Caco-2 (cell line): ENCODE results near the gene CBFA2T2. TPM values are rescaled to one million over a fixed set of nuclear protein-coding genes. Genes with fewer than 3 reads are reported as not detected.

Experiments
- BruUV-seq: library from RNA; stranded (reverse); fragments of 400-500 nt; replicated peaks from 2 replicates; lab custom pipeline; 2021; lab: Mats Ljungman, UMichigan
- CTCF ChIA-PET: fragments of 300-600 bp; sonication (Branson Sonifier 250); formaldehyde crosslinking; loops from one replicate; lab custom pipeline; 2022; ENCODE audit warnings: antibody characterized with exemption; lab: Charles Lee
- POLR2A ChIA-PET: fragments of 300-600 bp; sonication (Branson Sonifier 250); formaldehyde crosslinking; loops from one replicate; lab custom pipeline; 2022; ENCODE audit warnings: antibody characterized with exemption; lab: Charles Lee
- DNase-seq, 2 experiments: peaks; one replicate each; pipeline versions ENCODE4 v3.0.0 to v3.0.0-alpha.2; 2020 to 2022
- H3K27me3 ChIP-seq: replicated peaks from 2 replicates; pipeline ENCODE4 v1.6.0; 2011; ENCODE audit warnings: low read length; ENCODE audit not compliant: control insufficient read depth, insufficient read depth
- H3K36me3 ChIP-seq: 2 replicates; pipeline ENCODE4 v1.5.1; 2011; ENCODE audit warnings: low read length; ENCODE audit not compliant: control insufficient read depth, insufficient read depth
- H3K4me1 ChIP-seq: fragments of 250-450 bp; sonication (Bioruptor Pico); 2 replicates; pipeline ENCODE4 v1.5.1; 2020; ENCODE audit warnings: mild to moderate bottlenecking
- H3K4me3 ChIP-seq: 2 replicates; pipeline ENCODE4 v1.5.1; 2011; ENCODE audit warnings: low read depth, mild to moderate bottlenecking, control low read depth, low read length
- H3K9me3 ChIP-seq: fragments of 250-450 bp; sonication (Bioruptor Pico); 2 replicates; pipeline ENCODE4 v1.5.1; 2020; ENCODE audit warnings: mild to moderate bottlenecking, moderate library complexity
- H3K27ac Mint-ChIP-seq: one replicate; pipeline ENCODE4 v1.8.0; 2022; ENCODE audit warnings: mixed read lengths; ENCODE audit not compliant: unreplicated experiment
- H3K27me3 Mint-ChIP-seq: one replicate; pipeline ENCODE4 v1.8.0; 2022; ENCODE audit warnings: mixed read lengths; ENCODE audit not compliant: insufficient read depth, unreplicated experiment
- H3K36me3 Mint-ChIP-seq: one replicate; pipeline ENCODE4 v1.8.0; 2022; ENCODE audit warnings: mild to moderate bottlenecking, mixed read lengths; ENCODE audit not compliant: insufficient read depth, unreplicated experiment
- H3K4me1 Mint-ChIP-seq: one replicate; pipeline ENCODE4 v1.8.0; 2022; ENCODE audit warnings: low read depth, mixed read lengths; ENCODE audit not compliant: unreplicated experiment
- H3K4me3 Mint-ChIP-seq: one replicate; pipeline ENCODE4 v1.8.0; 2022; ENCODE audit warnings: mild to moderate bottlenecking, moderate library complexity, mixed read lengths; ENCODE audit not compliant: unreplicated experiment
- H3K9me3 Mint-ChIP-seq: one replicate; pipeline ENCODE4 v1.8.0; 2022; ENCODE audit warnings: mixed read lengths; ENCODE audit not compliant: unreplicated experiment
- intact Hi-C: fragments of 100-400 bp; cut with micrococcal nuclease; formaldehyde crosslinking; loops from one replicate; pipeline ENCODE4 v1.10.0; 2022; ENCODE audit not compliant: unreplicated experiment
- total RNA-seq: library from RNA; stranded (reverse); gene quantifications from 2 replicates; pipeline ENCODE4 v1.2.3, GENCODE V29; 2022
- TF ChIP-seq, protein P1 (sequence below), 2 experiments: fragments of 200-600 bp in 1 of 2; IDR thresholded peaks; 1 replicate in 1 of 2; 2 replicates in 1 of 2; pipeline versions ENCODE4 v1.5.1 to v1.8.0; 2011 to 2022; ENCODE audit warnings: antibody characterized with exemption in 1 of 2, control low read depth in 1 of 2, inconsistent platforms in 1 of 2, low read depth in 1 of 2, low read length in 1 of 2, mild to moderate bottlenecking in 1 of 2, moderate library complexity in 1 of 2; ENCODE audit not compliant: insufficient read depth in 1 of 2, severe bottlenecking in 1 of 2, unreplicated experiment in 1 of 2

The CBFA2T2 gene
- total RNA-seq, 1 experiment from 2014 or later = 30.6 TPM

DNA sequence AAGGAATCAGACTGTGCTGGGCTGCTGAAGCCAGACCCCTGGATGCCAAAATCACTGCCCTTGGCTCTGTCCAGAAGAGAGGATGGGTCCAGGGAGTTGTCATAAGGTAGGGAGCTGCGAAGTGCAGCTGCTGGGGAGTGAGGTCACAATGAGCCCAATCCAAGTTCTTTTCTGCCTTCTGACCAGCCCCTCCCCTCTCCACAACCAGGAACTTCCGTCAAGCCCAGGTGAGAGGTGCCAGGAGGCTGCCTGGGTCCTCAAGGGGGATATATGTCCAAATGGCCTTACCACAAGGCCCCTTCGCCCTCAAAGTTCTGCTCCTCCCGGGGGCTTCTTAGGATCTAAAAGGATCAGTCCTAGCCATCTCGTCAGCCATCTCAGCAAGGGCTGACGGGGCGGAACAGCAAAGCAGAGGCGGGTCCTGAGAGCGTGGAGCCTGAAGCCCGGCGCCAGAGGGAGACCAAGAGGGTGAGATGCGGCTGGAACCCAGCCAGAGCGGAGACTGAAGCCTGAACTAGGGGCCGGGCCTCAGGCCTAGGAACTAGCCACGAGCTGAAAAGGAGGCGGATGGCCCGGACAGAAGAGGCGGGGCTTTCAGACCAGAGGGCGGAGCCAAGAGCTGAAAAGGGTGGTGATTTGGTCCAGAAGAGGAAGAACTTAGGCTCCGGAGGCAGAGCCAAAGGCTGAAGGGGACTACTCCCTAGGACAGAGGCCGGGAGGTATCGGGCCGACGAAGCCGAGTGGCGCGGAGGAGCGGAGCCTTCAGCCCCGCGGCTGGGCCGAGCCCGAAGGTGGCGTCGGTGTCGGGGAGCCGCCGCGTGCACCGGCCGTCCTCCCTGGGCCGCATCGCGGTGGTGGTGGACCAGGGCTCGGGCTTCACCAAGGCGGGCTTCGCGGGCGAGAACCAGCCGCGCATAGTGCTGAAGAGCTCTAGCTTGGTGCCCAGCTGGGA, 176.7 kb downstream of the CBFA2T2 start, which contains the start of gene ACTL10:
ACTL10 (plus strand) TSS at position 651 of the 952 bp plus-strand sequence. CDS start 555 bp downstream, outside the sequence.
- ChIA-PET POLR2A (interaction anchor here (0.5 to 3.0 kb wide), 24 partner anchors 8 to 446 kb away, joined by 3 to 28 read pairs (median 4); partner anchors contain the start of genes CBFA2T2, CDK5RAP1, EIF2S2 and PXMP4), CTCF (interaction anchor here (0.5 to 6.5 kb wide), 24 partner anchors 8 to 697 kb away, joined by 3 to 127 read pairs (median 4); partner anchors contain the start of genes CBFA2T2, CDK5RAP1, CHMP4B and ITCH)
- Histone ChIP-seq H3K36me3 (peaks cover 11% of the 10 kb centered on the region), H3K4me1 (peaks cover 25% of the 10 kb centered on the region), H3K27me3 (no peaks in the 10 kb centered on the region), H3K4me3 (peak within 1 kb of the TSS; percentile 78), H3K9me3 (no peaks in the 10 kb centered on the region)
- Mint-ChIP-seq H3K27me3 (no peaks in the 10 kb centered on the region), H3K4me1 (peaks cover 24% of the 10 kb centered on the region), H3K36me3 (peaks cover 65% of the 10 kb centered on the region), H3K27ac (peak within 1 kb of the TSS; percentile 85), H3K4me3 (peak within 1 kb of the TSS; percentile 84), H3K9me3 (no peaks in the 10 kb centered on the region)
- DNase-seq = peak; percentile 100
- intact Hi-C loops = loop anchor here (1.0 to 5.0 kb wide), 8 partner anchors 8 to 463 kb away; partner anchors contain the start of genes CDK5RAP1, E2F1, NECAB3 and PXMP4
- TF ChIP-seq, protein P1, sequence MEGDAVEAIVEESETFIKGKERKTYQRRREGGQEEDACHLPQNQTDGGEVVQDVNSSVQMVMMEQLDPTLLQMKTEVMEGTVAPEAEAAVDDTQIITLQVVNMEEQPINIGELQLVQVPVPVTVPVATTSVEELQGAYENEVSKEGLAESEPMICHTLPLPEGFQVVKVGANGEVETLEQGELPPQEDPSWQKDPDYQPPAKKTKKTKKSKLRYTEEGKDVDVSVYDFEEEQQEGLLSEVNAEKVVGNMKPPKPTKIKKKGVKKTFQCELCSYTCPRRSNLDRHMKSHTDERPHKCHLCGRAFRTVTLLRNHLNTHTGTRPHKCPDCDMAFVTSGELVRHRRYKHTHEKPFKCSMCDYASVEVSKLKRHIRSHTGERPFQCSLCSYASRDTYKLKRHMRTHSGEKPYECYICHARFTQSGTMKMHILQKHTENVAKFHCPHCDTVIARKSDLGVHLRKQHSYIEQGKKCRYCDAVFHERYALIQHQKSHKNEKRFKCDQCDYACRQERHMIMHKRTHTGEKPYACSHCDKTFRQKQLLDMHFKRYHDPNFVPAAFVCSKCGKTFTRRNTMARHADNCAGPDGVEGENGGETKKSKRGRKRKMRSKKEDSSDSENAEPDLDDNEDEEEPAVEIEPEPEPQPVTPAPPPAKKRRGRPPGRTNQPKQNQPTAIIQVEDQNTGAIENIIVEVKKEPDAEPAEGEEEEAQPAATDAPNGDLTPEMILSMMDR (IDR thresholded peaks at IDR 0.05; ENCODE audit: insufficient read depth in 1 of 2, low read depth in 1 of 2, low read length in 1 of 2, severe bottlenecking in 1 of 2, unreplicated experiment in 1 of 2) = peak; percentile 19 to 64
- BruUV-seq = TSS peak; percentile 9

DNA sequence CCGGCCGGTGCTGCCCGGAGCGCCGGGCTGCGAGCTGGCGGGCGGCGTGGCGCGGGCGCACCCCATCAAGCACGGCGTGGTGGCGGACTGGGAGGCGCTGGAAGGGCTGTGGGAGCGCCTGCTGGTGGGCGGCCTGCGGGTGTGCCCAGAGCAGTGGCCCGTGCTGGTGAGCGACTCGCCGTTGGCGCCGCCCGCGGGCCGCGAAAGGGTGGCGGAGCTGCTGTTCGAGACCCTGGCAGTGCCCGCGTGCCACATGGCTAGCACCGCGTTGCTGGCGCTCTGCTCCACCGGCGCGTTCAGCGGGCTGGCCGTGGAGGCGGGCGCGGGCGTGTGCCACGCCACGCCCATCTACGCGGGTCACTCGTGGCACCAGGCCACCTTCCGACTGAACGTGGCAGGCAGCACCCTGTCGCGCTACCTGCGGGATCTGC, 177.4 kb downstream of the CBFA2T2 start:
- H3K27ac Mint-ChIP-seq = peak overlapping the region; percentile 85
- POLR2A ChIA-PET = interaction anchor here (0.5 to 3.0 kb wide), 24 partner anchors 8 to 445 kb away, joined by 3 to 28 read pairs (median 5); partner anchors contain the start of genes CBFA2T2, EIF2S2, PXMP4 and RALY
- intact Hi-C loops = loop anchor here (2.0 to 5.0 kb wide), 2 partner anchors 20 to 265 kb away; partner anchors contain the start of genes CDK5RAP1 and E2F1
- peak in 1 of 2 experiments; percentile 82 for DNase-seq
- peaks cover 24% of the 10 kb centered on the region for H3K4me1 Mint-ChIP-seq
- no peaks in the 10 kb centered on the region for H3K27me3 ChIP-seq
- BruUV-seq = TSS peak; percentile 26
- H3K36me3 ChIP-seq = peaks cover 11% of the 10 kb centered on the region
- peaks cover 58% of the 10 kb centered on the region for H3K36me3 Mint-ChIP-seq
- peaks cover 25% of the 10 kb centered on the region for H3K4me1 ChIP-seq
- H3K4me3 ChIP-seq = peak overlapping the region; percentile 78
- H3K9me3 ChIP-seq = no peaks in the 10 kb centered on the region
- H3K4me3 Mint-ChIP-seq = peak overlapping the region; percentile 84
- H3K27me3 Mint-ChIP-seq = no peaks in the 10 kb centered on the region
- CTCF ChIA-PET = interaction anchor here (0.7 to 6.5 kb wide), 29 partner anchors 7 to 462 kb away, joined by 3 to 127 read pairs (median 6); partner anchors contain the start of genes CBFA2T2, CDK5RAP1, CHMP4B and PXMP4
- H3K9me3 Mint-ChIP-seq = no peaks in the 10 kb centered on the region
- TF ChIP-seq, protein P1 (IDR thresholded peaks at IDR 0.05; ENCODE audit: insufficient read depth in 1 of 2, low read depth in 1 of 2, low read length in 1 of 2, severe bottlenecking in 1 of 2, unreplicated experiment in 1 of 2) = peak in 1 of 2 experiments; percentile 23
